Stimulated activated CD4-positive, alpha-beta T cell treated with anti-CD3 and anti-CD28 coated beads, Interleukin-4, amount 100 ng/mL, for 48 hours (primary cell): Measurements from ENCODE around the gene PTPN6.

Experiments
- DNase-seq, 2 donors: peaks; one replicate each; pipeline ENCODE4 v3.0.0-alpha.2; 2020; ENCODE audit warnings: low read depth in 2 of 2

The PTPN6 gene

GRCh38 chr12:6941782-6942181 lies 9.4 kb upstream of the PTPN6 start:
- DNase-seq = no peak

DNA sequence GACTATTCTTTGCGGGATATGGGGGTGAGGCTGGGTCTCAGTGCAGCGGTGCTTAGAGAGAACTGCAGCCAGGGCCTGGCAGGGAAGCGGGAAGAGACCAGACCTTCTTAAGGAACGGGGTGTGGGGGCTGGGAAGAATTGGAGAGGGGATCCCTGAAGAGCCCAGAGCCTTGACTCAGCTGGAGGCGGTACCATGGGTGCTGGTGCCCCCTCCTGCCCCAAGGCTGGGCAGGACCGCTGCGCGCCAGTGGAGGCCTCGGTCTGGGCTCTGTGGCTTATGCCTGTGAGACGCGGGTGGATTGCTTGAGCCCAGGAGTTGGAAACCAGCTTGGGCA lies 8.9 kb upstream of the PTPN6 start:
- DNase-seq = no peak

DNA sequence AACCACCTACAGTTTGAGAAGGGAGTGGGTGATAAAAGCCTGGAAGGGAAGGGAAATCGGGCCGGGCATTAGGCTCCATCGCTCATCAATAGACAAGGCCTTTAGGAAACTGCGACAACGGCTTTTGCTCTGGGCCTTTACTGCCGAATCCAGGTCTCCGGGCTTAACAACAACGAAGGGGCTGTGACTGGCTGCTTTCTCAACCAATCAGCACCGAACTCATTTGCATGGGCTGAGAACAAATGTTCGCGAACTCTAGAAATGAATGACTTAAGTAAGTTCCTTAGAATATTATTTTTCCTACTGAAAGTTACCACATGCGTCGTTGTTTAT lies 7.8 kb upstream of the PTPN6 start:
- peak; percentile 57 to 69 for DNase-seq

DNA sequence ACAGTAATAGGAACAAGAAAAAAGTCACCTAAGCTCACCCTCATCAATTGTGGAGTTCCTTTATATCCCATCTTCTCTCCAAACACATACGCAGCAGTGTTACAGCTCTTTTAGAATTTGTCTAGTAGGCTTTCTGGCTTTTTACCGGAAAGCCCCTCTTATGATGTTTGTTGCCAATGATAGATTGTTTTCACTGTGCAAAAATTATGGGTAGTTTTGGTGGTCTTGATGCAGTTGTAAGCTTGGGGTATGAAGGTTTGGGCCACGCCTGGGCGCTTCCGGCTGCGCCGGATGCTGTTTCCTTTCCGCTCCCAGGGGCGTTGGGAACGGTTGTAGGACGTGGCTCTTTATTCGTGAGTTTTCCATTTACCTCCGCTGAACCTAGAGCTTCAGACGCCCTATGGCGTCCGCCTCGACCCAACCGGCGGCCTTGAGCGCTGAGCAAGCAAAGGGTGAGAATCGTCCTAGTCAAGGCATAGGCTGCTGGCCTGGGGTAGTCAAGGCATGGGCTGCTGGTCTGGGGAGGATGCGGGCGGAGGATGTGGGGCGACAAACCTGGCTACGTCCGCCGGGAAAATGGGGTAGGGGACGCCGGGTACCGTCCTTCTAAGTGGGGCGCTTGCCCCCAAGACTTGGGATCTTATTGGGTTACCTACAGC lies 7.3 kb upstream of the PTPN6 start, which contains the start of the genes C12orf57 and RNU7-1:
C12orf57 (plus strand) TSS at position 301 of the 659 bp plus-strand sequence; CDS start at position 401, 100 bp downstream.
RNU7-1 (plus strand) TSS at position 95 of the 659 bp plus-strand sequence.
- peak; percentile 67 to 70 for DNase-seq

DNA sequence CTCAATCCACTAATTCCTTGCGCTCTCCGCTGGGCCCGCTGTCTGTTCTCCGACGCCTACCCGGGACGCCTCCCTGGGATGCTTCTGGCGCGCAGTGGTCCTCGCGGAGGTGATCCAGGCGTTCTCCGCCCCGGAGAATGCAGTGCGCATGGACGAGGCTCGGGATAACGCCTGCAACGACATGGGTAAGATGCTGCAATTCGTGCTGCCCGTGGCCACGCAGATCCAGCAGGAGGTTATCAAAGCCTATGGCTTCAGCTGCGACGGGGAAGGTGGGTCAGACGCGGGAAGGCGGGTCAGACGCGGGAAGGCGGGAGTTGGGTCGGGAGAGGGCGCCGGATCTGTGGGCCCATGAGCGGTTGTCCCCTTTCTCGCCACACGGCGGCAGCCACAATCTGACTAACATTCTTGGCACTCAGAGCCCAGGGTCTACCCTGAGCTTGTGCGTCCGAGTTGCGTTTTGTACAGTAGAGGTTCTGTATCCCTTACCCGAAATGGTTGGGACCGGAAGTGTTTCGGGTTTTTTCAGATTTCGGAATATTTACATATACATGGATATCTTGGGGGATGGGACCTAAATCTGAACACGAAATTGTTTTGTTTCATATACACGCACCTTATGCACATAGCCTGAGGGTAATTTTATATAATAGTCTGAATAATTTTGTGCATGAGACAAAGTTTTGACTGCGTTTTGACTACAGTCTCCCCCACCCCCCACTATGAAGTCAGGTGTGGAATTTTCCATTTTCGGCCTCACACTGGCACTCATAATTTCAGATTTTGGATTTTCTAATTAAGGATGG lies 6.6 kb upstream of the PTPN6 start:
- DNase-seq = peak; percentile 74 to 84

DNA sequence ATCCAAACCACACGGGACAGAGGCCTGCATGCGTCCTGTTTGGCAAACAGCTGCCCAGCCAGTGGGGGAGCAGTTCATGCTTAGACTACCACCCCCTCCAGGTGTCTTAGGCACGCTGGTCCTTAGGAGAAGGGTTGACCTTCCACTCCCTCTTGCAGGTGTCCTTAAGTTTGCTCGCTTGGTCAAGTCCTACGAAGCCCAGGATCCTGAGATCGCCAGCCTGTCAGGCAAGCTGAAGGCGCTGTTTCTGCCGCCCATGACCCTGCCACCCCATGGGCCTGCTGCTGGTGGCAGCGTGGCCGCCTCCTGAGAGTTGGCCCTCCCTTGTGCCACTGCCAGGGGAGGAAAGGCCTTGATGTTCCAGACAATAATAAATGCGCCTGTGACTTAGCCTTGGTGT lies 5.5 kb upstream of the PTPN6 start:
- no peak for DNase-seq

GRCh38 chr12:6946033-6946919 lies 4.9 kb upstream of the PTPN6 start:
- peak in 1 of 2 donors; percentile 60 for DNase-seq

- DNase-seq = no peak
These were observed 4.2 kb upstream of the PTPN6 start for GRCh38 chr12:6946920-6947374.

- DNase-seq = no peak
These were observed 3.5 kb upstream of the PTPN6 start for GRCh38 chr12:6947615-6948014.

DNA sequence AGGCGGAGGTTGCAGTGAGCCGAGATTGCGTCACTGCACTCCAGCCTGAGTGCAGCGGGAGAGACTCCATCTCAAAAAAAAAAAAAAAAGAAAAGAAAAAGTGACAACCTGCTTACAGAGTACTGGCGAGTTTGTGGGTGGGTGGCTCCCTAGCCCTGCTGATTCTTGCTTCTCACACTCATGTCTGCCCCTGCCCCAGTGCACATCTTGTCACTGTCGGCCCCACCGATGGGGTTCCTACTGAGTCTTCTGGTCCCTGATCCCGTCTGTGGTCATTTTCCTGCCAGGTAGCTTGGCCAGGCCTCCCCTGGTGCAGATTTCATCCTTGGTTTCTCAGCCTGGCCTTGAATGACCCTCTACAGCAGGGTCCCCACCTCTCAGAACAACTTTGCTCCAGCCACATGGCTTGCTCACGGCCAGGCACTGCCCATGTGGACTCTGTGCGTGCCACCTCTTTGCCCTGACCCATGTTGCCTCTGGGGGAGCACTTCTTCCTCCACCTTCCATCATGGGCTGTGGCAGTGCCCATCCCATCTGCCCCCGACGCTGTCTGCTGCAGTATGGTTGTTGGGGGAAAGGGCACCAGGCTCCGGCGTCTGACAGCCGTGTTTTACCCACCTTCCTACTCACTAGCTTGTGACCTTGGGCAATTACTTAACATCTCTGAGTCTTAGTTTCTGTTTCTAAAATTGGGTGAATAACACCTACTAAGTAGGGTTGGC lies 2.1 kb upstream of the PTPN6 start:
- no peak for DNase-seq

- no peak for DNase-seq
These were observed 755 bp upstream of the PTPN6 start for GRCh38 chr12:6950401-6950801.

DNA sequence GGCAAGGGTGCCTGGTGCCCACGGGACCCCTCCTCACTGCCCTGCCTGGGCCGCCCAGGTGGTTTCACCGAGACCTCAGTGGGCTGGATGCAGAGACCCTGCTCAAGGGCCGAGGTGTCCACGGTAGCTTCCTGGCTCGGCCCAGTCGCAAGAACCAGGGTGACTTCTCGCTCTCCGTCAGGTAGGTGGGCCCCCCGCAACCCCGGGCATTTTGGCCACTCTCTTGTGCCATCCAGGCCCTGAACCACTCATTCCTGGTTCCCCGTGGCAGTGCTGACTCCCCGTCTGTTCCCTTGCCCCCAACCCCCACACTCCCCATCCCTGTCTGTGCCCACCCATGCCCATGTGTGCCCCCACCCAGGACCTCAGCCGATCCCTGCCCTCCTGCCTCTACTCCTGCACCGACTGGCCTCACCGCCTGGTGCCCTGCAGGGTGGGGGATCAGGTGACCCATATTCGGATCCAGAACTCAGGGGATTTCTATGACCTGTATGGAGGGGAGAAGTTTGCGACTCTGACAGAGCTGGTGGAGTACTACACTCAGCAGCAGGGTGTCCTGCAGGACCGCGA lies 480 bp downstream of the PTPN6 start:
- DNase-seq = no peak

DNA sequence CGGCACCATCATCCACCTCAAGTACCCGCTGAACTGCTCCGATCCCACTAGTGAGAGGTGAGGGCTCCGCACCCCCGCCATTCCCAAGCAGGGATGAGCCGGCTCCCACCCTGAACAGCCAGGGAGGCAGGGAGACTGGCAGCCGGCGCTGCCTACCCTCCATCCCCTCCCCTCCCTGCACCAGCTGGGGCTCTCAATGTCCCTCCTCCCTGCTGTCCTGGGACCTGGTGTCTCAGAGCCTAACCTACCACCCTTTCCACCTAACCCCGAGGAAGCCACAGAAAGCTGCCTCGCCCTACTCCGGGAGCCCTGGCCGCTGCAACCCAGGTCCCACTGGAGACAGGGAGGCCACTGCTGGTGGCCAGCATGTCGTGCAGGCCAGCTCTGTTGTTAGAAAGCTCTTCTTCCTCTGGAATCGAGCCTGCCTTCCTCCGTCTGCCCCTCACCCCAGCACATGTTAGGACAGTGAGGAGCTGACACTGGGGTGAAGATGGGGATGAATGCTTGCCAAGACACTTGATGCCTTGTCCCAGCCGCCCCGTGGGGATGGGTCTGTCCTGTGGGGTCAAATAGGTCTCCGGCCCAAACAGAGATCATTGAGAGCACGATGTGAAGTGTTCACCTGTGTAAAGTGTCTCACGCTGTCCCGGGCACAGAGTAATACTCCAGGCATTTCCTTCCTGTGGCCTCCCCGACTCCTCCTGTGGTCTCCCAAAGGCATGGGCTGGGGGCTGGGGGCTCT lies 1.1 kb downstream of the PTPN6 start:
- DNase-seq = no peak

- no peak for DNase-seq
These were observed 1.8 kb downstream of the PTPN6 start for GRCh38 chr12:6952863-6953441.

- peak; percentile 60 to 78 for DNase-seq
These were observed 2.5 kb downstream of the PTPN6 start for GRCh38 chr12:6953442-6954315.

GRCh38 chr12:6954316-6955107 lies 3.4 kb downstream of the PTPN6 start:
- no peak for DNase-seq

GRCh38 chr12:6955108-6956020 lies 4.2 kb downstream of the PTPN6 start:
- no peak for DNase-seq
